Thyroid gland (tissue), 4 donors: ENCODE data around the gene SLC12A5.

Experiments
- POLR2A ChIP-seq, 2 donors: fragments of 450-650 bp; IDR thresholded peaks; one replicate each; pipeline ENCODE4 v1.6.1; 2017; ENCODE audit warnings: antibody characterized with exemption in 2 of 2, mild to moderate bottlenecking in 2 of 2, moderate library complexity in 1 of 2
- TF ChIP-seq, protein P1 (sequence below), 6 experiments: fragments of 200-600 bp in 3 of 6; fragments of 450-650 bp in 3 of 6; sonication (generic) in 3 of 6; IDR thresholded peaks; one replicate each; pipeline ENCODE4 v1.5.1; 2016 to 2019; ENCODE audit warnings: antibody characterized with exemption in 6 of 6, mild to moderate bottlenecking in 2 of 6, inconsistent platforms in 1 of 6, moderate library complexity in 1 of 6

DNA sequence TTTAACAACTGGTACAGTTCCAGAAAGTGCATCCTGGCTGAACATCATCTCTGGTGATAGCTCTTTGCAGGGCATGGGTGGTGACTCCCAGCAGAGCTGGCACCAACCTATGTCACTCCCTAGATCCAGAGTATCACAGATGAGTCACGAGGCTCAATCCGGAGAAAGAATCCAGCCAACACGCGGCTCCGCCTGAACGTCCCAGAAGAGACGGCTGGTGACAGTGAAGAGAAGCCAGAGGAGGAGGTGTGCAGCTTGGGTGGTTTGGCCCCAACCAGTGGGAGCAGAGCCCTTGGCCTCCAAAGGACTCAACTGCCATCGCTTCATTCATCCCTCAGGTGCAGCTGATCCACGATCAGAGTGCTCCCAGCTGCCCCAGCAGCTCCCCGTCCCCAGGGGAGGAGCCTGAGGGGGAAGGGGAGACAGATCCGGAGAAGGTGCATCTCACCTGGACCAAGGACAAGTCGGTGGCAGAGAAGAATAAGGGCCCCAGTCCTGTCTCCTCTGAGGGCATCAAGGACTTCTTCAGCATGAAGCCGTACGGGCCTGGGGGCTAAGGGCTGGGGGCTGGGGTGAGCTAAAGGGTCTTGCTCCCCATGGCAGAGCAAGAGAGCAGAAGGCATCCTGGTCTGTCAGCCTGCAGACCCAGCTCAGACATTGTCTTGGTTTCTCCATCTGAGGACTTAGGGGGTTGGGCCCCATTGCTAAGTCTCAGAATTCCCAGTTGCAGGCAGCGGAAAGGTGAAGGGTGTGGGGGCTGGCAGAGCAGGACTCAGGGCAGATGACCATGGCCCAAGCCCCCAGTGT, 27.2 kb downstream of the SLC12A5 start:
- TF ChIP-seq, protein P1, sequence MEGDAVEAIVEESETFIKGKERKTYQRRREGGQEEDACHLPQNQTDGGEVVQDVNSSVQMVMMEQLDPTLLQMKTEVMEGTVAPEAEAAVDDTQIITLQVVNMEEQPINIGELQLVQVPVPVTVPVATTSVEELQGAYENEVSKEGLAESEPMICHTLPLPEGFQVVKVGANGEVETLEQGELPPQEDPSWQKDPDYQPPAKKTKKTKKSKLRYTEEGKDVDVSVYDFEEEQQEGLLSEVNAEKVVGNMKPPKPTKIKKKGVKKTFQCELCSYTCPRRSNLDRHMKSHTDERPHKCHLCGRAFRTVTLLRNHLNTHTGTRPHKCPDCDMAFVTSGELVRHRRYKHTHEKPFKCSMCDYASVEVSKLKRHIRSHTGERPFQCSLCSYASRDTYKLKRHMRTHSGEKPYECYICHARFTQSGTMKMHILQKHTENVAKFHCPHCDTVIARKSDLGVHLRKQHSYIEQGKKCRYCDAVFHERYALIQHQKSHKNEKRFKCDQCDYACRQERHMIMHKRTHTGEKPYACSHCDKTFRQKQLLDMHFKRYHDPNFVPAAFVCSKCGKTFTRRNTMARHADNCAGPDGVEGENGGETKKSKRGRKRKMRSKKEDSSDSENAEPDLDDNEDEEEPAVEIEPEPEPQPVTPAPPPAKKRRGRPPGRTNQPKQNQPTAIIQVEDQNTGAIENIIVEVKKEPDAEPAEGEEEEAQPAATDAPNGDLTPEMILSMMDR (IDR thresholded peaks at IDR 0.05): no peak
- no peak for TF ChIP-seq POLR2A (IDR thresholded peaks at IDR 0.05)
